Measurements from ENCODE around the gene ENOPH1.

The ENOPH1 gene

DNA sequence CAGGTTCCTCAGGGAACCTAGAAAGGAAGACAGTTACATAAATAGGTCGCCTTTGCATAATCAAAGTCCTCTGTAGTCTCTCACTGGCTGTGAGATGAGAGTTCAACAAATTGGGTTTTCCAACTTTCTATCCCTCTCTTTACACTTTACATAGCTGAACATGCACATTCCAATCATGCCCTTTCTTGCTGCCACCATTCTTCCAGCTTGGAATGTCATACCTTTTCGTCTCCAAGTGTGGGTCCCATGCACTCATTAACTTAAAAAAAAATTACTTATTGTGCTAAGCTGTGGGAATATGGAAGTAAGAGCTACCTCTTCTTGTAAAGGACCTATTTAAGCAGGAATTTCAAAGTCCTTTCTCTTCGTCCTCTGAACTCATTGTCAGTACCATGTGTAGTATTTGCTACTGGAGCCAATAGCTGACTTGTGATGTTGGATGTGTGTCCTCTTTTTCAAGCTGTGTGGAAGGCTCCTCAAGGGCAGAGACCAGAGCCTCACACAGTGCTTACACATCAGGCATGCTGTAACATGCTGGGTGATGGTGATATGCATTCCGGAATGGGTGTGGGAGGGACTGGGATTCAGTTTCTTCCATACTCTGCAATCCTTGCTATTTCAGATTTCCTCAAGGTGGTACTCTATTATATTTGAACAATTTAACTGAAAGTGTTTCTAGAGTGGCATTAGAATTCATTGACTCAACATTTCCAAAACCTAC, 7.1 kb downstream of the ENOPH1 start:
- peak; percentile 14 for DNase-seq (ENCODE audit: extremely low spot score)

GRCh38 chr4:82439088-82439487, 8.7 kb downstream of the ENOPH1 start:
- ChIA-PET POLR2A (interaction anchor here (1.2 kb wide), 1 partner anchor 10 kb away, joined by 7 read pairs; no protein-coding TSS in a partner anchor), CTCF (no interaction called here)
- TF ChIP-seq L3MBTL2 (conservative IDR thresholded peaks at IDR 0.05) (no peak), SP1 (IDR thresholded peaks at IDR 0.05) (no peak)
- no peak for DNase-seq (ENCODE audit: extremely low spot score)

More for the DNA sequence above, 7.1 kb downstream of the ENOPH1 start:
- POLR2A ChIA-PET: interaction anchor here (0.8 to 1.1 kb wide), 2 partner anchors 8 to 9 kb away, joined by 3 to 11 read pairs; no protein-coding TSS in a partner anchor
- TF ChIP-seq L3MBTL2 (conservative IDR thresholded peaks at IDR 0.05) (no peak), LEF1 (IDR thresholded peaks at IDR 0.05; ENCODE audit: borderline replicate concordance) (no peak), ZNF384 (IDR thresholded peaks at IDR 0.05) (no peak), TARDBP (IDR thresholded peaks at IDR 0.05) (no peak), HDGF (IDR thresholded peaks at IDR 0.05; ENCODE audit: borderline replicate concordance) (no peak), SP1 (IDR thresholded peaks at IDR 0.05) (no peak), FOXA1 (IDR thresholded peaks at IDR 0.05) (no peak), CTBP1 (IDR thresholded peaks at IDR 0.05; ENCODE audit: borderline replicate concordance) (no peak), ELF4 (IDR thresholded peaks at IDR 0.05) (no peak), ARNT (IDR thresholded peaks at IDR 0.05) (no peak), BHLHE40 (IDR thresholded peaks at IDR 0.05; ENCODE audit: borderline replicate concordance) (no peak), SUZ12 (IDR thresholded peaks at IDR 0.05) (no peak), FOXK2 (IDR thresholded peaks at IDR 0.05) (no peak), FOXM1 (IDR thresholded peaks at IDR 0.05; ENCODE audit: borderline replicate concordance) (no peak), NFRKB (IDR thresholded peaks at IDR 0.05) (no peak)
- TF ChIP-seq, protein P1, sequence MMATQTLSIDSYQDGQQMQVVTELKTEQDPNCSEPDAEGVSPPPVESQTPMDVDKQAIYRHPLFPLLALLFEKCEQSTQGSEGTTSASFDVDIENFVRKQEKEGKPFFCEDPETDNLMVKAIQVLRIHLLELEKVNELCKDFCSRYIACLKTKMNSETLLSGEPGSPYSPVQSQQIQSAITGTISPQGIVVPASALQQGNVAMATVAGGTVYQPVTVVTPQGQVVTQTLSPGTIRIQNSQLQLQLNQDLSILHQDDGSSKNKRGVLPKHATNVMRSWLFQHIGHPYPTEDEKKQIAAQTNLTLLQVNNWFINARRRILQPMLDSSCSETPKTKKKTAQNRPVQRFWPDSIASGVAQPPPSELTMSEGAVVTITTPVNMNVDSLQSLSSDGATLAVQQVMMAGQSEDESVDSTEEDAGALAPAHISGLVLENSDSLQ (IDR thresholded peaks at IDR 0.05): no peak
- CTCF ChIA-PET: interaction anchor here (1.1 to 1.5 kb wide), 2 partner anchors 8 to 301 kb away, joined by 3 to 4 read pairs; no protein-coding TSS in a partner anchor

DNA sequence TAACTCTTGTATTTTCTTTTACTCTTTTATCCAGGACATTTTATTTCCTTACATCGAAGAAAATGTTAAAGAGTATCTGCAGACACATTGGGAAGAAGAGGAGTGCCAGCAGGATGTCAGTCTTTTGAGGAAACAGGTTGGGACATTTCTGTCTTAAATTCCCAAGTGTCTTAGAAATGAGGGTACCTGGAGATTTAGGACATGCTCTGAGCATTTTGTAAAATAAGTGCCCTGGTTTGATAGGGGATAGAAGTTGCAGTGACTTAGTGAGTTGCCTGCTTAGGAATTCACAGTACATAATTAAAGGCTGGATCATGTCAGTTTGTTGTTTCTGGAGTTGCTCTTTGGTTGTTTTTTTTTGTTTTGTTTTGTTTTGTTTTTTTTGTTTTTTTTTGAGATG, 17.5 kb downstream of the ENOPH1 start:
- ChIA-PET CTCF (no interaction called here), POLR2A (no interaction called here)
- no peak for DNase-seq (ENCODE audit: extremely low spot score)
- no peak for TF ChIP-seq SUZ12 (IDR thresholded peaks at IDR 0.05)
- TF ChIP-seq FOXA1 (IDR thresholded peaks at IDR 0.05): no peak
- no peak for TF ChIP-seq ARNT (IDR thresholded peaks at IDR 0.05)
- no peak for TF ChIP-seq ELF4 (IDR thresholded peaks at IDR 0.05)
- TF ChIP-seq HDGF (IDR thresholded peaks at IDR 0.05; ENCODE audit: borderline replicate concordance): no peak
- TF ChIP-seq TARDBP (IDR thresholded peaks at IDR 0.05): no peak
- no peak for TF ChIP-seq NFRKB (IDR thresholded peaks at IDR 0.05)
- TF ChIP-seq LEF1 (IDR thresholded peaks at IDR 0.05; ENCODE audit: borderline replicate concordance): no peak
- TF ChIP-seq, protein P1 (IDR thresholded peaks at IDR 0.05): no peak

- ChIA-PET POLR2A (no interaction called here), CTCF (interaction anchor here (1.1 kb wide), 1 partner anchor 288 kb away, joined by 3 read pairs; no protein-coding TSS in a partner anchor)
- DNase-seq (ENCODE audit: extremely low spot score): no peak
- TF ChIP-seq L3MBTL2 (conservative IDR thresholded peaks at IDR 0.05) (no peak), FOXA1 (IDR thresholded peaks at IDR 0.05) (no peak), FOXK2 (IDR thresholded peaks at IDR 0.05) (no peak), LEF1 (IDR thresholded peaks at IDR 0.05; ENCODE audit: borderline replicate concordance) (no peak), ARNT (IDR thresholded peaks at IDR 0.05) (no peak), CTBP1 (IDR thresholded peaks at IDR 0.05; ENCODE audit: borderline replicate concordance) (no peak), BHLHE40 (IDR thresholded peaks at IDR 0.05; ENCODE audit: borderline replicate concordance) (no peak), ZNF384 (IDR thresholded peaks at IDR 0.05) (no peak), SP1 (IDR thresholded peaks at IDR 0.05) (no peak), FOXM1 (IDR thresholded peaks at IDR 0.05; ENCODE audit: borderline replicate concordance) (no peak), TARDBP (IDR thresholded peaks at IDR 0.05) (no peak), SUZ12 (IDR thresholded peaks at IDR 0.05) (no peak), NFRKB (IDR thresholded peaks at IDR 0.05) (no peak)
Measured at GRCh38 chr4:82450966-82451755, 20.8 kb downstream of the ENOPH1 start.

DNA sequence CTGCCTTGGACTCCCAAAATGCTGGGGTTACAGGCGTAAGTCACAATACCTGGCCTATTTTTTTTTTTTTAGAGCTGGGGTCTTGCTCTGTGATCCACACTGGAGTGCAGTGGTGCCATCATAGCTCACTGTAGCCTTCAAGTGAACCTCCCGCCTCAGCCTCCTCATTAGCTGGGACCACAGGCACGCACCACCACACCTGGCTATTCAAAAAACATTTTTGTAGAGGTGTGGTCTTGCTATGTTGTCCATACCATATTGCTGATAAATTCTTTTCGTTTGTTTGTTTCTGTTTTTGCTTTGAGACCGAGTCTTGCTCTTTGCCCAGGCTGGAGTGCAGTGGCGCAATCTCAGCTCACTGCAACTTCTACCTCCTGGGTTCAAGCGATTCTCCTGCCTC, 21.6 kb downstream of the ENOPH1 start:
- CTCF ChIA-PET: no interaction called here
- POLR2A ChIA-PET: no interaction called here
- DNase-seq (ENCODE audit: extremely low spot score): no peak
- no peak for TF ChIP-seq L3MBTL2 (conservative IDR thresholded peaks at IDR 0.05)
- TF ChIP-seq NFRKB (IDR thresholded peaks at IDR 0.05): no peak
- no peak for TF ChIP-seq TARDBP (IDR thresholded peaks at IDR 0.05)
- TF ChIP-seq FOXM1 (IDR thresholded peaks at IDR 0.05; ENCODE audit: borderline replicate concordance): no peak
- no peak for TF ChIP-seq LEF1 (IDR thresholded peaks at IDR 0.05; ENCODE audit: borderline replicate concordance)
- no peak for TF ChIP-seq SUZ12 (IDR thresholded peaks at IDR 0.05)
- no peak for TF ChIP-seq SP1 (IDR thresholded peaks at IDR 0.05)
- no peak for TF ChIP-seq FOXK2 (IDR thresholded peaks at IDR 0.05)
- TF ChIP-seq HDGF (IDR thresholded peaks at IDR 0.05; ENCODE audit: borderline replicate concordance): no peak
- TF ChIP-seq ZNF384 (IDR thresholded peaks at IDR 0.05): no peak
- TF ChIP-seq BHLHE40 (IDR thresholded peaks at IDR 0.05; ENCODE audit: borderline replicate concordance): no peak
- TF ChIP-seq ARNT (IDR thresholded peaks at IDR 0.05): no peak
- no peak for TF ChIP-seq CTBP1 (IDR thresholded peaks at IDR 0.05; ENCODE audit: borderline replicate concordance)

DNA sequence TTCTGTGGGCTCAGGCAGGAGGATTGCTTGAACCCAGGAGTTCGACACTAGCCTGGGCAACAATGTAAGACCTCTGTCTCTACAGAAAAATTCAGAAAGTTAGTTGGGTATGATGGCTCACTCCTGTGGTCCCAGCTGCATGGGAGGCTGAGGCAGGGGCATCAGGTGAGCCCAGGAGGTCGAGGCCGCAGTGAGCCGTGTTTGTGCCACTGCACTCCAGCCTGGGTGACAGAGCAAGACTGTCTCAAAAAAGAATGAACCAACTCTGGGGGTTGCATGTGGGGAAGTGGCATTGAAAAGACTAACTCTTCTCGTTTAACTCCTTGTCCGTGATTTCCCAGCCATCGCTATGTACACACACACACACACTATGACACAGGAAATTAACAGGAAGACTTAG, 26.9 kb downstream of the ENOPH1 start:
- no peak for DNase-seq (ENCODE audit: extremely low spot score)
- POLR2A ChIA-PET: no interaction called here
- TF ChIP-seq FOXA1 (IDR thresholded peaks at IDR 0.05) (no peak), CTBP1 (IDR thresholded peaks at IDR 0.05; ENCODE audit: borderline replicate concordance) (no peak), FOXM1 (IDR thresholded peaks at IDR 0.05; ENCODE audit: borderline replicate concordance) (no peak), HDGF (IDR thresholded peaks at IDR 0.05; ENCODE audit: borderline replicate concordance) (no peak), L3MBTL2 (conservative IDR thresholded peaks at IDR 0.05) (no peak), ELF4 (IDR thresholded peaks at IDR 0.05) (no peak), TARDBP (IDR thresholded peaks at IDR 0.05) (no peak), BHLHE40 (IDR thresholded peaks at IDR 0.05; ENCODE audit: borderline replicate concordance) (no peak), NFRKB (IDR thresholded peaks at IDR 0.05) (no peak), ZNF384 (IDR thresholded peaks at IDR 0.05) (no peak), FOXK2 (IDR thresholded peaks at IDR 0.05) (no peak), SUZ12 (IDR thresholded peaks at IDR 0.05) (no peak), LEF1 (IDR thresholded peaks at IDR 0.05; ENCODE audit: borderline replicate concordance) (no peak), SP1 (IDR thresholded peaks at IDR 0.05) (no peak)
- TF ChIP-seq, protein P1 (IDR thresholded peaks at IDR 0.05): no peak
- CTCF ChIA-PET: no interaction called here

Data from HEK293T (cell line).